Stimulated activated CD4-positive, alpha-beta T cell treated with anti-CD3 and anti-CD28 coated beads, Interleukin-2, amount 100 ng/mL, for 48 hours (primary cell): ENCODE results near the gene FIBP.

Source experiments
- DNase-seq, 2 donors: peaks; one replicate each; pipeline ENCODE4 v3.0.0-alpha.2; 2020

Gene FIBP

GRCh38 chr11:65887723-65888162 lies 528 bp downstream of the FIBP start:
- DNase-seq = no peak

- no peak for DNase-seq
These were observed 1.2 kb downstream of the FIBP start for GRCh38 chr11:65886826-65887722.

- DNase-seq = no peak
These were observed 2.3 kb downstream of the FIBP start for GRCh38 chr11:65885808-65886536.

GRCh38 chr11:65885231-65885630 lies 3.0 kb downstream of the FIBP start:
- no peak for DNase-seq

GRCh38 chr11:65884716-65885092 lies 3.6 kb downstream of the FIBP start:
- DNase-seq = peak; percentile 80 to 85

GRCh38 chr11:65883786-65884715 lies 4.2 kb downstream of the FIBP start:
- no peak for DNase-seq

GRCh38 chr11:65883058-65883761 lies 5.1 kb downstream of the FIBP start:
- no peak for DNase-seq

GRCh38 chr11:65882120-65883057 lies 5.9 kb downstream of the FIBP start:
- DNase-seq = no peak

- no peak for DNase-seq
These were observed 7.3 kb downstream of the FIBP start for GRCh38 chr11:65880844-65881421.

- no peak for DNase-seq
These were observed 8.2 kb downstream of the FIBP start for GRCh38 chr11:65880027-65880426.

- DNase-seq = no peak
These were observed 8.7 kb downstream of the FIBP start, which contains the start of gene CTSW for GRCh38 chr11:65879617-65880016. Gene CTSW, plus strand, starts transcription at chr11:65879837. Its CDS starts 18 bp downstream, at chr11:65879855.

GRCh38 chr11:65873318-65874156 lies 14.7 kb downstream of the FIBP start:
- peak; percentile 98 to 99 for DNase-seq

- no peak for DNase-seq
These were observed 15.5 kb downstream of the FIBP start, which contains the start of gene EFEMP2 for GRCh38 chr11:65872586-65873317. Gene EFEMP2, minus strand, starts transcription at chr11:65872800. Its CDS starts 446 bp downstream, at chr11:65872354.

GRCh38 chr11:65871811-65872548 lies 16.3 kb downstream of the FIBP start:
- DNase-seq = no peak

- DNase-seq = no peak
These were observed 17.3 kb downstream of the FIBP start for GRCh38 chr11:65870706-65871681.

- no peak for DNase-seq
These were observed 18.0 kb downstream of the FIBP start for GRCh38 chr11:65870307-65870658.
